ENCODE measurements around the gene TBXA2R. TPM values are rescaled to one million over a fixed set of nuclear protein-coding genes. Genes with fewer than 3 reads are reported as not detected.

TBXA2R gene
- total RNA-seq, 1 experiment from 2014 or later: 1.3 TPM

GRCh38 chr19:3646336-3647092 is 39.8 kb upstream of the TBXA2R start (continued):
- TF ChIP-seq ZNF396 (CRISPR knock-in tag; IDR thresholded peaks at IDR 0.05; ENCODE audit: borderline replicate concordance): no peak
- no peak for TF ChIP-seq FOXJ3 (CRISPR knock-in tag; IDR thresholded peaks at IDR 0.05; ENCODE audit: borderline replicate concordance)
- TF ChIP-seq JAZF1 (CRISPR knock-in tag; IDR thresholded peaks at IDR 0.05): no peak
- no peak for TF ChIP-seq NR1H2 (CRISPR knock-in tag; IDR thresholded peaks at IDR 0.05)
- TF ChIP-seq KAT7 (CRISPR knock-in tag; IDR thresholded peaks at IDR 0.05; ENCODE audit: borderline replicate concordance): no peak
- no peak for TF ChIP-seq ZNF219 (CRISPR knock-in tag; IDR thresholded peaks at IDR 0.05; ENCODE audit: borderline replicate concordance)
- TF ChIP-seq ZNF121 (CRISPR knock-in tag; IDR thresholded peaks at IDR 0.05): no peak
- TF ChIP-seq IRF2 (CRISPR knock-in tag; IDR thresholded peaks at IDR 0.05; ENCODE audit: borderline replicate concordance, low read depth): no peak

DNA sequence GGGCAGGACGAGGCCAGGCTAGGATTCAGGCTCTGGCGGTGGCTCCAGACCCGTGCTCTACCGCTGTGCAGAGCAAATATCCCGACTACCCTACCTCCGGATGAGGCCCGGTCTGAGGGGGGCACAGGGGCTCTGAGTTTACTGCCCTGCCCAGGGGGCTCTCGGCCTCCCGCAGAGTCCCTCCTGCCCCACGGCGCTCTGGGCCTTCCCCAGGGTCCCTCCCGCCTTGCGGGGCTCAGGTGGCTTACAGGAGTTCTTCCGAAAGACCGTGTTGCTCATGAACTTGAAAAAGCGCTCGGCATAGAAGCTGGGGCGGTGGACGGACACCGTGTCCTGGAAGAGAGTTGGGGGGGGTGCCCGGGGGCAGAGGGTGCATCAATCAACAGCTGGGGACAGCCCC is 39.1 kb upstream of the TBXA2R start:
- ATAC-seq (no peak), DNase-seq (ENCODE audit: low spot score) (no peak)
- TF ChIP-seq TEAD4 (CRISPR knock-in tag; IDR thresholded peaks at IDR 0.05) (no peak), KAT7 (CRISPR knock-in tag; IDR thresholded peaks at IDR 0.05; ENCODE audit: borderline replicate concordance) (no peak), ZNF396 (CRISPR knock-in tag; IDR thresholded peaks at IDR 0.05; ENCODE audit: borderline replicate concordance) (no peak), ZNF263 (CRISPR knock-in tag; IDR thresholded peaks at IDR 0.05; ENCODE audit: low read depth) (no peak), E2F4 (CRISPR knock-in tag; IDR thresholded peaks at IDR 0.05; ENCODE audit: borderline replicate concordance, low read depth) (no peak), CTCF (IDR thresholded peaks at IDR 0.05) (no peak), EMX1 (CRISPR knock-in tag; IDR thresholded peaks at IDR 0.05) (no peak), PRRX2 (CRISPR knock-in tag; IDR thresholded peaks at IDR 0.05) (no peak), ATF6 (CRISPR knock-in tag; IDR thresholded peaks at IDR 0.05) (no peak), ZNF416 (CRISPR knock-in tag; IDR thresholded peaks at IDR 0.05) (no peak)
- TF ChIP-seq, protein P1, sequence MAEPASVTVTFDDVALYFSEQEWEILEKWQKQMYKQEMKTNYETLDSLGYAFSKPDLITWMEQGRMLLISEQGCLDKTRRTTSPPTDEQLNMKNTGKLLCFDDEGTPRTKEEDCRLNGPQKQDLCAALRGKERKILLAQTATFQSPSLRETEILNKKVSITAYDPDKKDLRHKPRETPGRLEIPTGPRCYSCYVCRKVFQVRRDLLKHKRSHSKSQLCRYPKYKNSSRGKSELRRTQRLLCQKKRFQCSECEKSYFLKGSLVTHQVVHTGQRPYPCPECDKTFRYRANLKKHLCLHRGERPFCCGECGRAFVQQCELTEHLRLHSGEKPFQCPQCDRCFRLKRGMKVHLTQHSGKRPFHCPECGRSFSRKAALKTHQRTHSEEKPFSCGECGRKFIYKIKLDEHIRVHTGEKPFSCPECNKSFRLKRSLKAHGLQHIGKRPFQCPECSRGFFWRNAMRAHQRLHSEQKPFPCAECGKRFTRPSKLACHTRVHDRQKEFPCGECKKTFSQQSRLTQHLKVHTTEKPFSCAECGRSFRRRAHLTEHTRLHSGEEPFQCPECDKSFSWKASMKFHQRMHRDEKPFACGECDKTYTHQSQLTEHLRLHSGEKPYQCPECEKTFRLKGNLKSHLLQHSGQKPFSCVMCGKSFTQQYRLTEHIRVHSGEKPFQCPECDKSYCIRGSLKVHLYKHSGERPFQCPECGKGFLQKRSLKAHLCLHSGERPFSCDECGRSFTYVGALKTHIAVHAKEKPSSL (CRISPR knock-in tag; conservative IDR thresholded peaks at IDR 0.05): no peak
- TF ChIP-seq, protein P2, sequence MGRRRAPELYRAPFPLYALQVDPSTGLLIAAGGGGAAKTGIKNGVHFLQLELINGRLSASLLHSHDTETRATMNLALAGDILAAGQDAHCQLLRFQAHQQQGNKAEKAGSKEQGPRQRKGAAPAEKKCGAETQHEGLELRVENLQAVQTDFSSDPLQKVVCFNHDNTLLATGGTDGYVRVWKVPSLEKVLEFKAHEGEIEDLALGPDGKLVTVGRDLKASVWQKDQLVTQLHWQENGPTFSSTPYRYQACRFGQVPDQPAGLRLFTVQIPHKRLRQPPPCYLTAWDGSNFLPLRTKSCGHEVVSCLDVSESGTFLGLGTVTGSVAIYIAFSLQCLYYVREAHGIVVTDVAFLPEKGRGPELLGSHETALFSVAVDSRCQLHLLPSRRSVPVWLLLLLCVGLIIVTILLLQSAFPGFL (CRISPR knock-in tag; IDR thresholded peaks at IDR 0.05; ENCODE audit: borderline replicate concordance): no peak
- TF ChIP-seq, protein P3, sequence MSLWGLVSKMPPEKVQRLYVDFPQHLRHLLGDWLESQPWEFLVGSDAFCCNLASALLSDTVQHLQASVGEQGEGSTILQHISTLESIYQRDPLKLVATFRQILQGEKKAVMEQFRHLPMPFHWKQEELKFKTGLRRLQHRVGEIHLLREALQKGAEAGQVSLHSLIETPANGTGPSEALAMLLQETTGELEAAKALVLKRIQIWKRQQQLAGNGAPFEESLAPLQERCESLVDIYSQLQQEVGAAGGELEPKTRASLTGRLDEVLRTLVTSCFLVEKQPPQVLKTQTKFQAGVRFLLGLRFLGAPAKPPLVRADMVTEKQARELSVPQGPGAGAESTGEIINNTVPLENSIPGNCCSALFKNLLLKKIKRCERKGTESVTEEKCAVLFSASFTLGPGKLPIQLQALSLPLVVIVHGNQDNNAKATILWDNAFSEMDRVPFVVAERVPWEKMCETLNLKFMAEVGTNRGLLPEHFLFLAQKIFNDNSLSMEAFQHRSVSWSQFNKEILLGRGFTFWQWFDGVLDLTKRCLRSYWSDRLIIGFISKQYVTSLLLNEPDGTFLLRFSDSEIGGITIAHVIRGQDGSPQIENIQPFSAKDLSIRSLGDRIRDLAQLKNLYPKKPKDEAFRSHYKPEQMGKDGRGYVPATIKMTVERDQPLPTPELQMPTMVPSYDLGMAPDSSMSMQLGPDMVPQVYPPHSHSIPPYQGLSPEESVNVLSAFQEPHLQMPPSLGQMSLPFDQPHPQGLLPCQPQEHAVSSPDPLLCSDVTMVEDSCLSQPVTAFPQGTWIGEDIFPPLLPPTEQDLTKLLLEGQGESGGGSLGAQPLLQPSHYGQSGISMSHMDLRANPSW (CRISPR knock-in tag; conservative IDR thresholded peaks at IDR 0.05; ENCODE audit: low read depth): no peak
- TF ChIP-seq, protein P4, sequence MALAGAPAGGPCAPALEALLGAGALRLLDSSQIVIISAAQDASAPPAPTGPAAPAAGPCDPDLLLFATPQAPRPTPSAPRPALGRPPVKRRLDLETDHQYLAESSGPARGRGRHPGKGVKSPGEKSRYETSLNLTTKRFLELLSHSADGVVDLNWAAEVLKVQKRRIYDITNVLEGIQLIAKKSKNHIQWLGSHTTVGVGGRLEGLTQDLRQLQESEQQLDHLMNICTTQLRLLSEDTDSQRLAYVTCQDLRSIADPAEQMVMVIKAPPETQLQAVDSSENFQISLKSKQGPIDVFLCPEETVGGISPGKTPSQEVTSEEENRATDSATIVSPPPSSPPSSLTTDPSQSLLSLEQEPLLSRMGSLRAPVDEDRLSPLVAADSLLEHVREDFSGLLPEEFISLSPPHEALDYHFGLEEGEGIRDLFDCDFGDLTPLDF (CRISPR knock-in tag; IDR thresholded peaks at IDR 0.05): no peak
- TF ChIP-seq, protein P5, sequence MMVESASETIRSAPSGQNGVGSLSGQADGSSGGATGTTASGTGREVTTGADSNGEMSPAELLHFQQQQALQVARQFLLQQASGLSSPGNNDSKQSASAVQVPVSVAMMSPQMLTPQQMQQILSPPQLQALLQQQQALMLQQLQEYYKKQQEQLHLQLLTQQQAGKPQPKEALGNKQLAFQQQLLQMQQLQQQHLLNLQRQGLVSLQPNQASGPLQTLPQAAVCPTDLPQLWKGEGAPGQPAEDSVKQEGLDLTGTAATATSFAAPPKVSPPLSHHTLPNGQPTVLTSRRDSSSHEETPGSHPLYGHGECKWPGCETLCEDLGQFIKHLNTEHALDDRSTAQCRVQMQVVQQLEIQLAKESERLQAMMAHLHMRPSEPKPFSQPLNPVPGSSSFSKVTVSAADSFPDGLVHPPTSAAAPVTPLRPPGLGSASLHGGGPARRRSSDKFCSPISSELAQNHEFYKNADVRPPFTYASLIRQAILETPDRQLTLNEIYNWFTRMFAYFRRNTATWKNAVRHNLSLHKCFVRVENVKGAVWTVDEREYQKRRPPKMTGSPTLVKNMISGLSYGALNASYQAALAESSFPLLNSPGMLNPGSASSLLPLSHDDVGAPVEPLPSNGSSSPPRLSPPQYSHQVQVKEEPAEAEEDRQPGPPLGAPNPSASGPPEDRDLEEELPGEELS (CRISPR knock-in tag; IDR thresholded peaks at IDR 0.05): no peak

More for the DNA sequence above, 39.1 kb upstream of the TBXA2R start:
- no peaks in the 10 kb centered on the region for H3K4me1 Mint-ChIP-seq
- H3K36me3 Mint-ChIP-seq: no peaks in the 10 kb centered on the region
- CTCF ChIA-PET: no interaction called here
- no peaks in the 10 kb centered on the region for H3K27me3 Mint-ChIP-seq (ENCODE audit: low read depth)
- POLR2A ChIA-PET: no interaction called here
- no peaks in the 10 kb centered on the region for H3K9me3 Mint-ChIP-seq
- H3K4me3 Mint-ChIP-seq: no peak overlapping the region
- H3K27ac Mint-ChIP-seq: no peak overlapping the region
